SK-N-SH (cell line): ENCODE data around the gene MAP3K12. TPM values are rescaled to one million over a fixed set of nuclear protein-coding genes. Genes with fewer than 3 reads are reported as not detected.

Experiments
- CTCF ChIA-PET: fragments of 300-600, 350-600 bp; formaldehyde crosslinking; extraction: SDS; loops from one replicate; lab custom pipeline; 2021; lab: Yijun Ruan, JAX
- POLR2A ChIA-PET: fragments of 350-600 bp; sonication (Branson Sonifier 250); formaldehyde crosslinking; extraction: SDS; loops from one replicate; lab custom pipeline; 2020; ENCODE audit warnings: antibody characterized with exemption, inconsistent platforms; lab: Yijun Ruan, JAX
- DNase-seq: peaks from one replicate; pipeline ENCODE4 v3.0.0; 2012
- H2AFZ ChIP-seq: fragments of 200-600 bp; sonication (generic); 2 replicates; pipeline ENCODE4 v1.8.1; 2016; ENCODE audit warnings: antibody characterized with exemption, mild to moderate bottlenecking, low read depth
- H3F3A ChIP-seq: fragments of 200-600 bp; sonication (generic); replicated peaks from 2 replicates; pipeline ENCODE3; 2016; ENCODE audit warnings: antibody characterized with exemption, mild to moderate bottlenecking; ENCODE audit not compliant: insufficient read depth
- H3K27ac ChIP-seq, 2 experiments: fragments of 200-500 bp in 1 of 2; fragments of 200-600 bp in 1 of 2; sonication (Bioruptor generic) in 1 of 2; sonication (generic), shearing (Covaris generic) in 1 of 2; 2 replicates each; pipeline versions ENCODE4 v1.5.1 to v1.6.1; 2014 to 2016; ENCODE audit warnings: low read depth in 2 of 2, inconsistent platforms in 1 of 2, low read length in 1 of 2, mild to moderate bottlenecking in 1 of 2, mixed read lengths in 1 of 2
- H3K27me3 ChIP-seq: fragments of 200-600 bp; sonication (generic), shearing (Covaris generic); 2 replicates; pipeline ENCODE4 v1.6.1; 2016; ENCODE audit warnings: mixed run types; ENCODE audit not compliant: insufficient read depth
- H3K36me3 ChIP-seq, 2 experiments: fragments of 200-500 bp in 1 of 2; fragments of 200-600 bp in 1 of 2; sonication (Bioruptor generic) in 1 of 2; sonication (generic) in 1 of 2; replicated peaks in 1 of 2; 2 replicates each; pipeline versions ENCODE3 to v1.5.1; 2014 to 2016; ENCODE audit warnings: low read length in 1 of 2, mild to moderate bottlenecking in 1 of 2; ENCODE audit not compliant: insufficient read depth in 2 of 2, control insufficient read depth in 1 of 2
- H3K4me1 ChIP-seq, 2 experiments: fragments of 200-500 bp in 1 of 2; fragments of 200-600 bp in 1 of 2; sonication (Bioruptor generic) in 1 of 2; sonication (generic), shearing (Covaris generic) in 1 of 2; 2 replicates each; pipeline versions ENCODE4 v1.5.1 to v1.6.1; 2014 to 2016; ENCODE audit warnings: low read depth in 1 of 2, low read length in 1 of 2, mixed run types in 1 of 2; ENCODE audit not compliant: insufficient read depth in 2 of 2, control insufficient read depth in 1 of 2
- H3K4me2 ChIP-seq: fragments of 200-600 bp; sonication (generic), shearing (Covaris generic); 2 replicates; pipeline ENCODE4 v1.6.1; 2017; ENCODE audit warnings: mixed run types
- H3K4me3 ChIP-seq, 2 experiments: fragments of 200-500 bp in 1 of 2; fragments of 200-600 bp in 1 of 2; sonication (Bioruptor generic) in 1 of 2; sonication (generic), shearing (Covaris generic) in 1 of 2; 2 replicates each; pipeline versions ENCODE4 v1.5.1 to v1.8.1; 2014 to 2016; ENCODE audit warnings: low read depth in 2 of 2, inconsistent platforms in 1 of 2, low read length in 1 of 2, mild to moderate bottlenecking in 1 of 2, mixed read lengths in 1 of 2, moderate library complexity in 1 of 2
- H3K79me2 ChIP-seq: fragments of 200-600 bp; sonication (generic); 2 replicates; pipeline ENCODE4 v1.8.1; 2017; ENCODE audit warnings: mild to moderate bottlenecking; ENCODE audit not compliant: insufficient read depth
- H3K9ac ChIP-seq: fragments of 200-600 bp; sonication (generic); 2 replicates; pipeline ENCODE4 v1.6.1; 2017; ENCODE audit warnings: mixed run types
- H3K9me2 ChIP-seq: fragments of 200-600 bp; sonication (generic); 2 replicates; pipeline ENCODE4 v1.6.1; 2017; ENCODE audit warnings: mixed run types
- H3K9me3 ChIP-seq: fragments of 200-600 bp; sonication (generic); 2 replicates; pipeline ENCODE4 v1.6.1; 2017; ENCODE audit warnings: mixed run types, mild to moderate bottlenecking, moderate library complexity
- H4K20me1 ChIP-seq: fragments of 200-600 bp; sonication (generic); 2 replicates; pipeline ENCODE4 v1.6.1; 2017; ENCODE audit warnings: mild to moderate bottlenecking, mixed run types; ENCODE audit not compliant: insufficient read depth
- CHD2 ChIP-seq: fragments of 150-350 bp; IDR thresholded peaks from 2 replicates; pipeline ENCODE4 v1.6.1; 2018; ENCODE audit warnings: low read length; ENCODE audit not compliant: partially characterized antibody
- ELF1 ChIP-seq: IDR thresholded peaks from 2 replicates; pipeline ENCODE4 v1.4.0; 2012
- EZH2phosphoT487 ChIP-seq: fragments of 200-600 bp; sonication (generic); IDR thresholded peaks from 2 replicates; pipeline ENCODE4 v1.6.1; 2017; ENCODE audit warnings: low read depth, mixed run types, mild to moderate bottlenecking, antibody characterized with exemption, moderate library complexity, borderline replicate concordance
- FOSL2 ChIP-seq: IDR thresholded peaks from 2 replicates; pipeline ENCODE4 v1.4.0; 2012; ENCODE audit warnings: low read depth, mild to moderate bottlenecking, moderate library complexity, borderline replicate concordance
- FOXJ3 ChIP-seq: sonication (generic); formaldehyde crosslinking; IDR thresholded peaks from 2 replicates; pipeline ENCODE4 v1.5.1; 2020; ENCODE audit warnings: mild to moderate bottlenecking, missing genetic modification reagents
- GATA2 ChIP-seq: sonication (generic); formaldehyde crosslinking; IDR thresholded peaks from 2 replicates; pipeline ENCODE4 v1.5.0; 2020; ENCODE audit warnings: mild to moderate bottlenecking, missing genetic modification reagents
- JUND ChIP-seq: IDR thresholded peaks from 2 replicates; pipeline ENCODE4 v1.4.0; 2012
- MEF2A ChIP-seq: IDR thresholded peaks from 2 replicates; pipeline ENCODE4 v1.4.0; 2012; ENCODE audit warnings: low read depth, borderline replicate concordance
- MXI1 ChIP-seq: IDR thresholded peaks from 2 replicates; pipeline ENCODE4 v1.6.1; 2012; ENCODE audit warnings: mild to moderate bottlenecking, low read depth, low read length, improper control_type of control experiment
- POLR2AphosphoS5 ChIP-seq: IDR thresholded peaks from 2 replicates; pipeline ENCODE4 v1.6.1; 2012; ENCODE audit warnings: low read depth, low read length
- RAD21 ChIP-seq: IDR thresholded peaks from 2 replicates; pipeline ENCODE4 v1.6.1; 2012; ENCODE audit warnings: mild to moderate bottlenecking, low read length
- RCOR1 ChIP-seq: fragments of 150-350 bp; IDR thresholded peaks from 2 replicates; pipeline ENCODE4 v1.6.1; 2017; ENCODE audit warnings: antibody characterized with exemption, low read length
- SIN3A ChIP-seq: IDR thresholded peaks from 2 replicates; pipeline ENCODE4 v1.6.1; 2012; ENCODE audit warnings: low read depth, mild to moderate bottlenecking, low read length, moderate library complexity, borderline replicate concordance
- TAF1 ChIP-seq: IDR thresholded peaks from 2 replicates; pipeline ENCODE4 v1.6.1; 2012; ENCODE audit warnings: low read depth, mild to moderate bottlenecking, low read length, moderate library complexity, borderline replicate concordance
- TCF12 ChIP-seq: IDR thresholded peaks from 2 replicates; pipeline ENCODE4 v1.4.0; 2012
- TEAD4 ChIP-seq: IDR thresholded peaks from 2 replicates; pipeline ENCODE4 v1.4.0; 2012; ENCODE audit warnings: mild to moderate bottlenecking, borderline replicate concordance; ENCODE audit not compliant: insufficient read depth
- YY1 ChIP-seq: IDR thresholded peaks from 2 replicates; pipeline ENCODE4 v1.4.0; 2012; ENCODE audit warnings: low read depth, mild to moderate bottlenecking
- WGBS: methylation state at CpG from one replicate; pipeline ENCODE4 v1.1.6; 2017; ENCODE audit warnings: low lambda C conversion rate; 5-methylcytosine and 5-hydroxymethylcytosine counted together
- polyA plus RNA-seq, 3 experiments: library from polyadenylated mRNA; depleted of rRNA; stranded (reverse); fragments of >200 nt; gene quantifications; 2 replicates each; pipeline ENCODE4 v1.2.3, GENCODE V29; 2012
- TF ChIP-seq, protein P1 (sequence below): IDR thresholded peaks from 2 replicates; pipeline ENCODE4 v1.4.0; 2012; ENCODE audit warnings: low read depth
- TF ChIP-seq, protein P2 (sequence below): fragments of 150-350 bp; IDR thresholded peaks from 2 replicates; pipeline ENCODE4 v1.6.1; 2016; ENCODE audit warnings: mild to moderate bottlenecking, low read depth, low read length
- TF ChIP-seq, protein P3 (sequence below): IDR thresholded peaks from 2 replicates; pipeline ENCODE4; 2012
- TF ChIP-seq, protein P4 (sequence below): fragments of 150-350 bp; IDR thresholded peaks from 2 replicates; pipeline ENCODE4 v1.6.1; 2017; ENCODE audit warnings: antibody characterized with exemption, low read length, low read depth, borderline replicate concordance

Gene MAP3K12
- polyA plus RNA-seq, 1 of the 3 experiments (the other 2 are of a cell fraction), result 57.6 TPM

DNA sequence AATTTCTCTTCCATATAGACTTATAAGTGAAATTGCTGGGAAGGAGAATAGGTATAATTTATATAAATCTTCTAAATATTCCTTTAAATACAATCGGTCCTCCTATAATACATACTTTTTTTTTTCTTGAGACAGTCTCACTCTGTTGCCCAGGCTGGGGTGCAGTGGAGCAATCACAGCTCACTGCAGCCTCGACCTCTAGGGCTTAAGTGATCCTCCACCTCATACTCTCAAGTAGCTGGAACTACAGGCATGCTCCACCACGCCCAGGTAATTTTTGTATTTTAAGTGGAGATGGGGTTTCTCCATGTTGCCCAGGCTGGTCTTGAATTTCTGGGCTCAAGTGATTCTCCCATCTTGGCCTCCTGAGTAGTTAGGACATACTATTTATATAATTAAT lies 37.7 kb upstream of the MAP3K12 start:
- Histone ChIP-seq H3K9me3 (no peaks in the 10 kb centered on the region), H3K9me2 (no peaks in the 10 kb centered on the region), H3K27me3 (no peaks in the 10 kb centered on the region), H3K4me3 (no peak overlapping the region), H3K4me2 (no peak overlapping the region), H3K4me1 (no peaks in the 10 kb centered on the region), H3K36me3 (peaks cover 34 to 68% of the 10 kb centered on the region in 2 experiments), H3F3A (no peaks in the 10 kb centered on the region), H3K27ac (no peak overlapping the region), H4K20me1 (no peaks in the 10 kb centered on the region), H2AFZ (no peak overlapping the region), H3K79me2 (no peaks in the 10 kb centered on the region), H3K9ac (no peak overlapping the region)
- CTCF ChIA-PET, result interaction anchor here (1.3 kb wide), 1 partner anchor 28 kb away, joined by 3 read pairs; no protein-coding TSS in a partner anchor
- POLR2A ChIA-PET, result no interaction called here
- no peak for DNase-seq
- WGBS, result 98% methylated on average over 3 of the region's 3 CpGs
- TF ChIP-seq, protein P1, sequence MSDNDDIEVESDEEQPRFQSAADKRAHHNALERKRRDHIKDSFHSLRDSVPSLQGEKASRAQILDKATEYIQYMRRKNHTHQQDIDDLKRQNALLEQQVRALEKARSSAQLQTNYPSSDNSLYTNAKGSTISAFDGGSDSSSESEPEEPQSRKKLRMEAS, result no peak
- TF ChIP-seq SIN3A, result no peak
- TF ChIP-seq, protein P2, sequence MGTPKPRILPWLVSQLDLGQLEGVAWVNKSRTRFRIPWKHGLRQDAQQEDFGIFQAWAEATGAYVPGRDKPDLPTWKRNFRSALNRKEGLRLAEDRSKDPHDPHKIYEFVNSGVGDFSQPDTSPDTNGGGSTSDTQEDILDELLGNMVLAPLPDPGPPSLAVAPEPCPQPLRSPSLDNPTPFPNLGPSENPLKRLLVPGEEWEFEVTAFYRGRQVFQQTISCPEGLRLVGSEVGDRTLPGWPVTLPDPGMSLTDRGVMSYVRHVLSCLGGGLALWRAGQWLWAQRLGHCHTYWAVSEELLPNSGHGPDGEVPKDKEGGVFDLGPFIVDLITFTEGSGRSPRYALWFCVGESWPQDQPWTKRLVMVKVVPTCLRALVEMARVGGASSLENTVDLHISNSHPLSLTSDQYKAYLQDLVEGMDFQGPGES, result no peak
- TF ChIP-seq POLR2AphosphoS5, result no peak
- no peak for TF ChIP-seq RCOR1
- TF ChIP-seq FOSL2, result no peak
- TF ChIP-seq ELF1, result no peak
- TF ChIP-seq EZH2phosphoT487, result no peak
- no peak for TF ChIP-seq RAD21
- no peak for TF ChIP-seq MXI1
- no peak for TF ChIP-seq FOXJ3 (CRISPR knock-in tag)
- TF ChIP-seq, protein P3, sequence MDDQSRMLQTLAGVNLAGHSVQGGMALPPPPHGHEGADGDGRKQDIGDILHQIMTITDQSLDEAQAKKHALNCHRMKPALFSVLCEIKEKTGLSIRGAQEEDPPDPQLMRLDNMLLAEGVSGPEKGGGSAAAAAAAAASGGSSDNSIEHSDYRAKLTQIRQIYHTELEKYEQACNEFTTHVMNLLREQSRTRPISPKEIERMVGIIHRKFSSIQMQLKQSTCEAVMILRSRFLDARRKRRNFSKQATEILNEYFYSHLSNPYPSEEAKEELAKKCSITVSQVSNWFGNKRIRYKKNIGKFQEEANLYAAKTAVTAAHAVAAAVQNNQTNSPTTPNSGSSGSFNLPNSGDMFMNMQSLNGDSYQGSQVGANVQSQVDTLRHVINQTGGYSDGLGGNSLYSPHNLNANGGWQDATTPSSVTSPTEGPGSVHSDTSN, result no peak
- no peak for TF ChIP-seq TCF12
- no peak for TF ChIP-seq YY1
- no peak for TF ChIP-seq GATA2 (CRISPR knock-in tag)
- no peak for TF ChIP-seq JUND

DNA sequence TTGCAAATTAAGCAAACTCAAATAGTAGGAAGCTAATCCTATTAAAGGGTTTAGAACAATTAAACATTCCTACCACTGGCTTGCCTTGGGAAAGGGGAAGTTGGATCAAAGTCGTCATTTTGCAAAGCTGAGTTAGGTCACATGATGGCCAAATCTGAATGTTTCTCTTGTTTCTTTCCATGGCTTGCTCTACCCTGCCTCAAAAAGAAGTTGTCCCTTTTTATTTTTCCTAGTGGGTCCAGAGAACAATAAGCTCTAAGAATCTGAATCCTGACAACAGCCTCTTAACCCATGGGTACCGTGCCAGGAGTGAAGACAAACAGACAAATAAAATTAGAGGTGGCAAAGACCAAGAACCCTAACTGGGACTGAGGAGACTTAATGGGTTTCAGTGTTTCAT lies 34.2 kb upstream of the MAP3K12 start:
- Histone ChIP-seq H3K4me3 (no peak overlapping the region), H3K9ac (no peak overlapping the region), H3K36me3 (peaks cover 41 to 63% of the 10 kb centered on the region in 2 experiments), H3K4me1 (no peaks in the 10 kb centered on the region), H2AFZ (no peak overlapping the region), H3K9me2 (no peaks in the 10 kb centered on the region), H3F3A (peaks cover 3% of the 10 kb centered on the region), H3K27ac (no peak overlapping the region), H4K20me1 (no peaks in the 10 kb centered on the region), H3K9me3 (no peaks in the 10 kb centered on the region)
- DNase-seq, result no peak
- WGBS, result 81% methylated on average over 2 of the region's 2 CpGs
- no peak for TF ChIP-seq SIN3A
- TF ChIP-seq ELF1, result no peak
- no peak for TF ChIP-seq MEF2A
- TF ChIP-seq, protein P3, result no peak
- TF ChIP-seq CHD2, result no peak
- no peak for TF ChIP-seq TAF1
- TF ChIP-seq TEAD4, result no peak
- TF ChIP-seq, protein P4, sequence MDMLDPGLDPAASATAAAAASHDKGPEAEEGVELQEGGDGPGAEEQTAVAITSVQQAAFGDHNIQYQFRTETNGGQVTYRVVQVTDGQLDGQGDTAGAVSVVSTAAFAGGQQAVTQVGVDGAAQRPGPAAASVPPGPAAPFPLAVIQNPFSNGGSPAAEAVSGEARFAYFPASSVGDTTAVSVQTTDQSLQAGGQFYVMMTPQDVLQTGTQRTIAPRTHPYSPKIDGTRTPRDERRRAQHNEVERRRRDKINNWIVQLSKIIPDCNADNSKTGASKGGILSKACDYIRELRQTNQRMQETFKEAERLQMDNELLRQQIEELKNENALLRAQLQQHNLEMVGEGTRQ, result no peak
- TF ChIP-seq, all 33 proteins: peak for 0
- Histone ChIP-seq H3K27me3 (no peaks in the 10 kb centered on the region), H3K79me2 (no peaks in the 10 kb centered on the region; the same call in 1 of the 2 replicates), H3K4me2 (no peak overlapping the region)
- ChIA-PET POLR2A (no interaction called here), CTCF (interaction anchor here (1.0 to 2.8 kb wide), 5 partner anchors 10 to 213 kb away, joined by 3 to 21 read pairs (median 5); partner anchors contain the start of gene ATP5MC2)
